Body of pancreas (tissue), 4 donors: Measurements from ENCODE around the gene ABLIM1. TPM values are rescaled to one million over a fixed set of nuclear protein-coding genes. Genes with fewer than 3 reads are reported as not detected.

ENCODE experiments used
- ATAC-seq: fragments of 150-250 bp; one replicate; pipeline ENCODE4 v1.9.1; 2016
- DNase-seq, 4 donors: peaks; one replicate each; pipeline ENCODE4 v3.0.0-alpha.2; 2019
- H3K27ac ChIP-seq, 4 donors: fragments of 200-600 bp; sonication (generic); 1 replicate in 3 of 4; 2 replicates in 1 of 4; pipeline versions ENCODE4 v1.5.1 to v1.6.1; 2016 to 2019; ENCODE audit warnings: mild to moderate bottlenecking in 1 of 4, mixed read lengths in 1 of 4, moderate library complexity in 1 of 4
- H3K27me3 ChIP-seq, 2 donors: fragments of 200-600 bp; sonication (generic); one replicate each; pipeline ENCODE4 v1.6.0; 2016; ENCODE audit warnings: mild to moderate bottlenecking in 1 of 2
- H3K36me3 ChIP-seq, 2 donors: fragments of 200-600 bp; sonication (generic); replicated peaks in 1 of 2; 2 replicates each; pipeline ENCODE4 v1.5.1; 2016; ENCODE audit warnings: low read depth in 2 of 2; ENCODE audit not compliant: insufficient read depth in 1 of 2
- H3K4me1 ChIP-seq: fragments of 200-600 bp; sonication (generic); one replicate; pipeline ENCODE4 v1.6.0; 2016
- H3K4me3 ChIP-seq, 2 donors: fragments of 200-600 bp; sonication (generic); 1 replicate in 1 of 2; 2 replicates in 1 of 2; pipeline ENCODE4 v1.5.1; 2016 to 2019
- H3K9me3 ChIP-seq, 3 donors: fragments of 200-600 bp; sonication (generic); 1 replicate in 2 of 3; 2 replicates in 1 of 3; pipeline ENCODE4 v1.5.1; 2016
- CTCF ChIP-seq, 7 experiments: fragments of 450-650 bp in 4 of 7; fragments of 200-600 bp in 3 of 7; sonication (generic) in 3 of 7; IDR thresholded peaks; one replicate each; pipeline ENCODE4 v1.5.1; 2016 to 2019; ENCODE audit warnings: antibody characterized with exemption in 7 of 7
- POLR2A ChIP-seq, 3 donors: fragments of 450-650 bp; IDR thresholded peaks; one replicate each; pipeline ENCODE4 v1.6.1; 2016; ENCODE audit warnings: antibody characterized with exemption in 3 of 3, mild to moderate bottlenecking in 2 of 3
- WGBS, 2 donors: methylation state at CpG; one replicate each; pipeline ENCODE4 v1.1.5; 2017; 5-methylcytosine and 5-hydroxymethylcytosine counted together
- intact Hi-C: fragments of 100-400 bp; cut with DNase I; formaldehyde crosslinking; loops from one replicate; pipeline ENCODE4 v1.15.1; 2023
- total RNA-seq, 2 donors: library from RNA; depleted of rRNA; stranded (reverse); fragments of >200 nt; gene quantifications; one replicate each; pipeline ENCODE4 v1.1.0, GENCODE V29; 2016

Gene ABLIM1
- total RNA-seq, 2 donors from 2014 or later = 34.6 to 54.7 TPM

GRCh38 chr10:114523876-114524275 is 134.2 kb downstream of the ABLIM1 start:
- H3K36me3 ChIP-seq = no peaks in the 10 kb centered on the region

DNA sequence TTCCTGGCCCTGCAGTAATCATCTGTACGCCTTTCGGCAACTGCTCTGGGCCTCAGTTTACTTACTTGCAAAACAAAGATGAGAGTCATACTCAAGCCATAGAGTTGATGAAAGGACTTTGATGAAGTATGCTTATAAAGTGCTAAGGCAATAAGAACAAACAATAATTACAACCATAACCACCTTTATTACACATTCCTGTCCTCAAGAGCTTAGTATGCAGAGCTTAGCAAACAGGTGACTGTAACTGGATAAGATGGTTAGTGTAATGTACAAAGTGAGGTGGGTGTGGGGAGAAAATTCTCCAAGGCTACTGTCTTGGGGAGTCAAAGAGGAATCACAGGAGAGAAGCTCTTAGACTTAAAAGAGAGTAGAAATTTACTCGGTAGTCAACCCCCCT is 136.8 kb downstream of the ABLIM1 start:
- no peak for ATAC-seq

More at GRCh38 chr10:114523876-114524275, 134.2 kb downstream of the ABLIM1 start:
- H3K9me3 ChIP-seq = no peaks in the 10 kb centered on the region
- TF ChIP-seq POLR2A (IDR thresholded peaks at IDR 0.05) (no peak), CTCF (IDR thresholded peaks at IDR 0.05) (no peak)
- DNase-seq = no peak
- H3K27me3 ChIP-seq = no peaks in the 10 kb centered on the region
- intact Hi-C loops = no loop called here
- H3K27ac ChIP-seq = no peak overlapping the region
- WGBS, 2 donors = 75 to 84% methylated on average over 3 of the region's 3 CpGs
- no peak for ATAC-seq
- peaks cover 42% of the 10 kb centered on the region for H3K4me1 ChIP-seq
- H3K4me3 ChIP-seq = no peak overlapping the region

DNA sequence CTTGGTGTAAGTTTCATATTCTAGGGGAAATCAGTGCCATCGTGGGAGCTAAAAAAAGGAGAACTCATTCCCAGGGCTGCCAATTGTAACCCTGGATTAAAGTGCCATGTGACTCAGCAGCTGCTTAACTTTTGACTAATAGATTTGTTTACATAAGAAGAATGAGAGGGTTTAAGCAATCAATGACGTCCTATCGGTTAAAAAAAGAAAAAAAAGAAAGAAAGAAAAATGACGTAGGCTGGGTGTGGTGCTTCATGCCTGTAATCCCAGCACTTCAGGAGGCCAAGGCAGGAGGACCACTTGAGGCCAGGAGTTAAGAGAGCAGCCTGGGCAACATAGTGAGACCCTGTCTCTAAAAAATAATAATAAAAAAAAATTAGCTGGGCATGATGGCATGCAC is 137.6 kb downstream of the ABLIM1 start:
- intact Hi-C loops = no loop called here
- peak; percentile 66 for ATAC-seq
- 11 to 15% methylated on average over 4 of the region's 4 CpGs for WGBS, 2 donors
- Histone ChIP-seq H3K36me3 (no peaks in the 10 kb centered on the region), H3K27ac (peak overlapping the region; percentile 11 to 59 (median 32)), H3K4me3 (no peak overlapping the region), H3K4me1 (peaks cover 26% of the 10 kb centered on the region), H3K27me3 (no peaks in the 10 kb centered on the region), H3K9me3 (no peaks in the 10 kb centered on the region)
- TF ChIP-seq CTCF (IDR thresholded peaks at IDR 0.05) = no peak
- TF ChIP-seq POLR2A (IDR thresholded peaks at IDR 0.05) = no peak
- DNase-seq = peak in 3 of 4 donors; percentile 20 to 50 (median 28)

More for the DNA sequence above, 136.8 kb downstream of the ABLIM1 start:
- H3K36me3 ChIP-seq = no peaks in the 10 kb centered on the region
- no peaks in the 10 kb centered on the region for H3K9me3 ChIP-seq
- H3K27me3 ChIP-seq = no peaks in the 10 kb centered on the region
- WGBS, 2 donors = 95% methylated on average over 3 of the region's 3 CpGs
- peaks cover 35% of the 10 kb centered on the region for H3K4me1 ChIP-seq
- DNase-seq = no peak
- no peak overlapping the region for H3K27ac ChIP-seq
- TF ChIP-seq POLR2A (IDR thresholded peaks at IDR 0.05) (no peak), CTCF (IDR thresholded peaks at IDR 0.05) (no peak)
- intact Hi-C loops = no loop called here
- no peak overlapping the region for H3K4me3 ChIP-seq

DNA sequence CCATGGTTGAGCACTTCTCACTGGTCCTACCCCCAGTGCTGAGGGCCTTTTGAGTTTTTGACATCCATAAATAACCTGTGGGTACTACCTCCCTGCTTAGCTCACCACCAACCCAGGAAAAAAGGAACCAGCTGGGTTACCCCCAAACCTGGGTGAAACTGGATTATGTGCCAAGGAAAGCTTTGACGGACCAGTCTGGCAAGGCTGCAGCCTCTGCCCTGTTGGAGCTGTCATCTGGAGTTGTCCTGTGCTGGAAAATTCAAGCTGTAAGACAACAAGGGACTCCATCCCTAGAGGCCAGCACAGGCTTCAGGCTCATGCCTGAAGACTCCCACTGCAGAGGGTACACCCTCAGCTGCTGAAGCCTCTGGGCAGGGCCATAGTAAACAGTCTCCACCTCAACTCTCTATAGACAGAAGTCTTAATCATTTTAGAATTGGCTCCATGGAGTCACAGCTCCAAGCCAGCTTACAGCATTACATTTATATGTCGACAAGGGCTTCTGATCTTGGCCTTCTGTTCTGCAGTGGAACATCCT is 138.2 kb downstream of the ABLIM1 start:
- Histone ChIP-seq H3K9me3 (no peaks in the 10 kb centered on the region), H3K4me1 (peaks cover 24% of the 10 kb centered on the region), H3K27ac (peak overlapping the region; percentile 11 to 59 (median 32)), H3K27me3 (no peaks in the 10 kb centered on the region), H3K4me3 (no peak overlapping the region), H3K36me3 (no peaks in the 10 kb centered on the region)
- intact Hi-C loops = no loop called here
- no peak for TF ChIP-seq POLR2A (IDR thresholded peaks at IDR 0.05)
- no peak for TF ChIP-seq CTCF (IDR thresholded peaks at IDR 0.05)
- WGBS, 2 donors = 71 to 100% methylated on average over 1 to 2 of the region's 2 CpGs
- ATAC-seq (no peak), DNase-seq (no peak)

DNA sequence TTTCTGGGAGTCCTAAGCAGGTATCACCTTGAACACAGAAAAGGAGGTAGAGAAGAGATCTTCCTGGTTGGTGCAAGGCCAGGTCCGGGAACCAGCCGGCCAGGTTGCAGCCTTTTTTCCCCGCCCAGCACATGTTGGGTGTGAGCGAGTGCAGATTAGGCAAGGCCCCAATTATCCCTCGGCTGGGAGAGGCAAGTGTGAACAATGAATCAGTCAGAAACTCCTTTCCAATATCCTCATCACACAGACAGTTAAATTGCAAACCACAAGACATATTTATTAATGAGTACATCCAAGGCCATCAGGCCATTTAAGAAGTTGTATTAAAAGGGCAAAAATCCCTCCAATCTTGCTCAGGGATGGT is 138.8 kb downstream of the ABLIM1 start:
- Histone ChIP-seq H3K27me3 (no peaks in the 10 kb centered on the region), H3K9me3 (no peaks in the 10 kb centered on the region), H3K4me3 (no peak overlapping the region), H3K4me1 (peaks cover 24% of the 10 kb centered on the region), H3K27ac (peak overlapping the region; percentile 11 to 59 (median 45)), H3K36me3 (no peaks in the 10 kb centered on the region)
- DNase-seq (peak; percentile 39 to 65 (median 60)), ATAC-seq (peak; percentile 65)
- intact Hi-C loops = no loop called here
- WGBS, 2 donors = 42 to 60% methylated on average over 2 to 5 of the region's 5 CpGs
- no peak for TF ChIP-seq POLR2A (IDR thresholded peaks at IDR 0.05)
